Measurements from ENCODE around the gene SDSL.

The SDSL gene

GRCh38 chr12:113388351-113388750 is 33.8 kb upstream of the SDSL start:
- Histone ChIP-seq H3K27ac (ENCODE audit: low read depth, low read length) (no peak overlapping the region), H3K27me3 (ENCODE audit: control insufficient read depth in 1 of 2, insufficient read depth in 2 of 2, low read length in 2 of 2) (no peaks in the 10 kb centered on the region), H3K4me3 (ENCODE audit: low read depth in 1 of 2, low read length in 2 of 2) (no peak overlapping the region), H3K36me3 (ENCODE audit: insufficient read depth, low read length) (peaks cover 22% of the 10 kb centered on the region), H3K9me3 (ENCODE audit: low read length) (no peaks in the 10 kb centered on the region), H3K9ac (ENCODE audit: low read length) (no peak overlapping the region), H3K4me1 (ENCODE audit: insufficient read depth, low read length) (no peaks in the 10 kb centered on the region)

GRCh38 chr12:113390064-113391043 is 31.8 kb upstream of the SDSL start:
- no peaks in the 10 kb centered on the region for H3K27me3 ChIP-seq (ENCODE audit: control insufficient read depth in 1 of 2, insufficient read depth in 2 of 2, low read length in 2 of 2)
- peaks cover 18% of the 10 kb centered on the region for H3K36me3 ChIP-seq (ENCODE audit: insufficient read depth, low read length)
- no peaks in the 10 kb centered on the region for H3K9me3 ChIP-seq (ENCODE audit: low read length)
- no peak overlapping the region for H3K4me3 ChIP-seq (ENCODE audit: low read depth in 1 of 2, low read length in 2 of 2)
- H3K9ac ChIP-seq (ENCODE audit: low read length): no peak overlapping the region
- H3K4me1 ChIP-seq (ENCODE audit: insufficient read depth, low read length): no peaks in the 10 kb centered on the region
- no peak overlapping the region for H3K27ac ChIP-seq (ENCODE audit: low read depth, low read length)

GRCh38 chr12:113391145-113391544 is 31.0 kb upstream of the SDSL start:
- H3K9ac ChIP-seq (ENCODE audit: low read length): no peak overlapping the region
- no peak overlapping the region for H3K4me3 ChIP-seq (ENCODE audit: low read depth in 1 of 2, low read length in 2 of 2)
- H3K27me3 ChIP-seq (ENCODE audit: control insufficient read depth in 1 of 2, insufficient read depth in 2 of 2, low read length in 2 of 2): no peaks in the 10 kb centered on the region
- H3K4me1 ChIP-seq (ENCODE audit: insufficient read depth, low read length): no peaks in the 10 kb centered on the region
- peaks cover 18% of the 10 kb centered on the region for H3K36me3 ChIP-seq (ENCODE audit: insufficient read depth, low read length)
- H3K9me3 ChIP-seq (ENCODE audit: low read length): no peaks in the 10 kb centered on the region
- H3K27ac ChIP-seq (ENCODE audit: low read depth, low read length): no peak overlapping the region

- no peaks in the 10 kb centered on the region for H3K4me1 ChIP-seq (ENCODE audit: insufficient read depth, low read length)
- H3K36me3 ChIP-seq (ENCODE audit: insufficient read depth, low read length): peaks cover 18% of the 10 kb centered on the region
- no peaks in the 10 kb centered on the region for H3K27me3 ChIP-seq (ENCODE audit: control insufficient read depth in 1 of 2, insufficient read depth in 2 of 2, low read length in 2 of 2)
- H3K4me3 ChIP-seq (ENCODE audit: low read depth in 1 of 2, low read length in 2 of 2): no peak overlapping the region
- H3K9ac ChIP-seq (ENCODE audit: low read length): no peak overlapping the region
- H3K9me3 ChIP-seq (ENCODE audit: low read length): no peaks in the 10 kb centered on the region
- no peak overlapping the region for H3K27ac ChIP-seq (ENCODE audit: low read depth, low read length)
These were observed 30.4 kb upstream of the SDSL start for GRCh38 chr12:113391650-113392337.

GRCh38 chr12:113392520-113392919 is 29.7 kb upstream of the SDSL start:
- H3K4me1 ChIP-seq (ENCODE audit: insufficient read depth, low read length): no peaks in the 10 kb centered on the region
- H3K27me3 ChIP-seq (ENCODE audit: control insufficient read depth in 1 of 2, insufficient read depth in 2 of 2, low read length in 2 of 2): no peaks in the 10 kb centered on the region
- no peak overlapping the region for H3K4me3 ChIP-seq (ENCODE audit: low read depth in 1 of 2, low read length in 2 of 2)
- no peaks in the 10 kb centered on the region for H3K9me3 ChIP-seq (ENCODE audit: low read length)
- no peak overlapping the region for H3K27ac ChIP-seq (ENCODE audit: low read depth, low read length)
- H3K9ac ChIP-seq (ENCODE audit: low read length): no peak overlapping the region
- H3K36me3 ChIP-seq (ENCODE audit: insufficient read depth, low read length): peaks cover 15% of the 10 kb centered on the region

DNA sequence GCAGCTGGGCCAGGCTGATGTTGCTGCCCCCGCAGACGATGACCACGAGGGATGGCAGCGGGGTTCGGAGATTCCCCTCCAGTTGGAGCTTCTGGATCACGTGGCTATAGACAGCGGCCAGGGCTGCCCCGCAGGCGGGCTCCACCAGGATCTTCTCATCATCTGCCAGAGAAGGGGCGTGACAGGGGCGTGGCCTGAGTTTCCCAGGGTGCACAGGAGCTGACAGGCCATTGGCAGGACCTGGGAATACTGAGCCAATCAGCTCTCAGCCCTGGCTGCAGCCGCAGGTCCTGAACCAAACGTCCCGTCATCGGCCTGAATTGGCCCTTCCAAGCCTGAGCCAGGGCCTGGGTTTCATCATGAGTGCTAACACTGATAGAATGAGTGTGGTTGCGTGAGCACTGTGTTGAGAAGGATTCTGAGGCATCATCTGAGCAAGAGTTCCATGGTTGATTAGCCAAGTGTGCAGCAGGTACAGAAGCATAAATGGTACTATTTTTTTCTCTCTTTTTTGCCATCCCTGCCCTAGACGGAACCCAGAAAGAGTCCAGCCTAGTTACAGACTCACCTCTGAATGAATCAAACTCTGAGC is 29.1 kb upstream of the SDSL start:
- no peaks in the 10 kb centered on the region for H3K9me3 ChIP-seq (ENCODE audit: low read length)
- no peak overlapping the region for H3K27ac ChIP-seq (ENCODE audit: low read depth, low read length)
- no peaks in the 10 kb centered on the region for H3K4me1 ChIP-seq (ENCODE audit: insufficient read depth, low read length)
- no peak overlapping the region for H3K9ac ChIP-seq (ENCODE audit: low read length)
- H3K36me3 ChIP-seq (ENCODE audit: insufficient read depth, low read length): peaks cover 13% of the 10 kb centered on the region
- H3K27me3 ChIP-seq (ENCODE audit: control insufficient read depth in 1 of 2, insufficient read depth in 2 of 2, low read length in 2 of 2): no peaks in the 10 kb centered on the region
- H3K4me3 ChIP-seq (ENCODE audit: low read depth in 1 of 2, low read length in 2 of 2): no peak overlapping the region

GRCh38 chr12:113393749-113394148 is 28.4 kb upstream of the SDSL start:
- H3K9ac ChIP-seq (ENCODE audit: low read length): no peak overlapping the region
- peaks cover 13% of the 10 kb centered on the region for H3K36me3 ChIP-seq (ENCODE audit: insufficient read depth, low read length)
- no peaks in the 10 kb centered on the region for H3K9me3 ChIP-seq (ENCODE audit: low read length)
- no peak overlapping the region for H3K27ac ChIP-seq (ENCODE audit: low read depth, low read length)
- no peaks in the 10 kb centered on the region for H3K4me1 ChIP-seq (ENCODE audit: insufficient read depth, low read length)
- no peak overlapping the region for H3K4me3 ChIP-seq (ENCODE audit: low read depth in 1 of 2, low read length in 2 of 2)
- H3K27me3 ChIP-seq (ENCODE audit: control insufficient read depth in 1 of 2, insufficient read depth in 2 of 2, low read length in 2 of 2): no peaks in the 10 kb centered on the region

DNA sequence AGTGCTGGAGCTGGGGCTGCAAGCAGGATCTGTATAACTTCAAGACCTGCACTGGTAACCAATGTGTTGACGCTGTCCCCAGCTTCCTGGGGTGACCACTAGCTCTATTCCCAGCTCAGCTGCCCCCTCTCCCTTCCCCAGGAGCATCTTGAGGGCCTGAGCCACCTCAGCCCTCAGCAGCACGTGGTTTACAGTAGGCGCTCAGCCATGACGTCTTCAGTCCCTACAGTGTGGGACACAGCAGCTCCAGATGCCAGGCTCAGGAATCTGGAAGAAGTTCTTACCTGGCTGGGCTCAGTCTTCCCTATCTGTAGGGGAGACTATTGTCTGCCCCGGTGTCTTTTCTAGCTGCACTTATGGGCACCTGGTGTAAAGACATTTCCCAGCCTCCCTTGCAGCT is 27.1 kb upstream of the SDSL start:
- H3K4me1 ChIP-seq (ENCODE audit: insufficient read depth, low read length): no peaks in the 10 kb centered on the region
- no peak overlapping the region for H3K4me3 ChIP-seq (ENCODE audit: low read depth in 1 of 2, low read length in 2 of 2)
- H3K36me3 ChIP-seq (ENCODE audit: insufficient read depth, low read length): peaks cover 11% of the 10 kb centered on the region
- no peak overlapping the region for H3K9ac ChIP-seq (ENCODE audit: low read length)
- H3K27me3 ChIP-seq (ENCODE audit: control insufficient read depth in 1 of 2, insufficient read depth in 2 of 2, low read length in 2 of 2): peaks cover 0 to 5% of the 10 kb centered on the region in 2 donors
- no peaks in the 10 kb centered on the region for H3K9me3 ChIP-seq (ENCODE audit: low read length)
- no peak overlapping the region for H3K27ac ChIP-seq (ENCODE audit: low read depth, low read length)

GRCh38 chr12:113396200-113396599 is 26.0 kb upstream of the SDSL start:
- peaks cover under 1% of the 10 kb centered on the region for H3K36me3 ChIP-seq (ENCODE audit: insufficient read depth, low read length)
- no peaks in the 10 kb centered on the region for H3K9me3 ChIP-seq (ENCODE audit: low read length)
- peaks cover 0 to 5% of the 10 kb centered on the region in 2 donors for H3K27me3 ChIP-seq (ENCODE audit: control insufficient read depth in 1 of 2, insufficient read depth in 2 of 2, low read length in 2 of 2)
- no peaks in the 10 kb centered on the region for H3K4me1 ChIP-seq (ENCODE audit: insufficient read depth, low read length)
- no peak overlapping the region for H3K4me3 ChIP-seq (ENCODE audit: low read depth in 1 of 2, low read length in 2 of 2)
- no peak overlapping the region for H3K9ac ChIP-seq (ENCODE audit: low read length)
- no peak overlapping the region for H3K27ac ChIP-seq (ENCODE audit: low read depth, low read length)

GRCh38 chr12:113396828-113397496 is 25.2 kb upstream of the SDSL start:
- peaks cover 0 to 10% of the 10 kb centered on the region in 2 donors for H3K27me3 ChIP-seq (ENCODE audit: control insufficient read depth in 1 of 2, insufficient read depth in 2 of 2, low read length in 2 of 2)
- H3K9me3 ChIP-seq (ENCODE audit: low read length): no peaks in the 10 kb centered on the region
- no peaks in the 10 kb centered on the region for H3K4me1 ChIP-seq (ENCODE audit: insufficient read depth, low read length)
- H3K9ac ChIP-seq (ENCODE audit: low read length): no peak overlapping the region
- no peak overlapping the region for H3K4me3 ChIP-seq (ENCODE audit: low read depth in 1 of 2, low read length in 2 of 2)
- H3K36me3 ChIP-seq (ENCODE audit: insufficient read depth, low read length): no peaks in the 10 kb centered on the region
- no peak overlapping the region for H3K27ac ChIP-seq (ENCODE audit: low read depth, low read length)
